Body of pancreas (tissue), 4 donors: ENCODE results near the gene LRRC23. TPM values are rescaled to one million over a fixed set of nuclear protein-coding genes. Genes with fewer than 3 reads are reported as not detected.
"Not testable (repeated sequence)": the region's sequence is repeated elsewhere in the genome, so short reads cannot be mapped to it uniquely, and the experiment has no call there.

Experiments used
- ATAC-seq: fragments of 150-250 bp; one replicate; pipeline ENCODE4 v1.9.1; 2016
- DNase-seq, 4 donors: peaks; one replicate each; pipeline ENCODE4 v3.0.0-alpha.2; 2019
- H3K27ac ChIP-seq, 4 donors: fragments of 200-600 bp; sonication (generic); 1 replicate in 3 of 4; 2 replicates in 1 of 4; pipeline versions ENCODE4 v1.5.1 to v1.6.1; 2016 to 2019; ENCODE audit warnings: mild to moderate bottlenecking in 1 of 4, mixed read lengths in 1 of 4, moderate library complexity in 1 of 4
- H3K27me3 ChIP-seq, 2 donors: fragments of 200-600 bp; sonication (generic); one replicate each; pipeline ENCODE4 v1.6.0; 2016; ENCODE audit warnings: mild to moderate bottlenecking in 1 of 2
- H3K36me3 ChIP-seq, 2 donors: fragments of 200-600 bp; sonication (generic); replicated peaks in 1 of 2; 2 replicates each; pipeline ENCODE4 v1.5.1; 2016; ENCODE audit warnings: low read depth in 2 of 2; ENCODE audit not compliant: insufficient read depth in 1 of 2
- H3K4me1 ChIP-seq: fragments of 200-600 bp; sonication (generic); one replicate; pipeline ENCODE4 v1.6.0; 2016
- H3K4me3 ChIP-seq, 2 donors: fragments of 200-600 bp; sonication (generic); 1 replicate in 1 of 2; 2 replicates in 1 of 2; pipeline ENCODE4 v1.5.1; 2016 to 2019
- H3K9me3 ChIP-seq, 3 donors: fragments of 200-600 bp; sonication (generic); 1 replicate in 2 of 3; 2 replicates in 1 of 3; pipeline ENCODE4 v1.5.1; 2016
- CTCF ChIP-seq, 7 experiments: fragments of 450-650 bp in 4 of 7; fragments of 200-600 bp in 3 of 7; sonication (generic) in 3 of 7; IDR thresholded peaks; one replicate each; pipeline ENCODE4 v1.5.1; 2016 to 2019; ENCODE audit warnings: antibody characterized with exemption in 7 of 7
- POLR2A ChIP-seq, 3 donors: fragments of 450-650 bp; IDR thresholded peaks; one replicate each; pipeline ENCODE4 v1.6.1; 2016; ENCODE audit warnings: antibody characterized with exemption in 3 of 3, mild to moderate bottlenecking in 2 of 3
- WGBS, 2 donors: methylation state at CpG; one replicate each; pipeline ENCODE4 v1.1.5; 2017; 5-methylcytosine and 5-hydroxymethylcytosine counted together
- intact Hi-C: fragments of 100-400 bp; cut with DNase I; formaldehyde crosslinking; loops from one replicate; pipeline ENCODE4 v1.15.1; 2023
- total RNA-seq, 2 donors: library from RNA; depleted of rRNA; stranded (reverse); fragments of >200 nt; gene quantifications; one replicate each; pipeline ENCODE4 v1.1.0, GENCODE V29; 2016

The LRRC23 gene
- total RNA-seq, 2 donors from 2014 or later, result 7.0 to 21.1 TPM

DNA sequence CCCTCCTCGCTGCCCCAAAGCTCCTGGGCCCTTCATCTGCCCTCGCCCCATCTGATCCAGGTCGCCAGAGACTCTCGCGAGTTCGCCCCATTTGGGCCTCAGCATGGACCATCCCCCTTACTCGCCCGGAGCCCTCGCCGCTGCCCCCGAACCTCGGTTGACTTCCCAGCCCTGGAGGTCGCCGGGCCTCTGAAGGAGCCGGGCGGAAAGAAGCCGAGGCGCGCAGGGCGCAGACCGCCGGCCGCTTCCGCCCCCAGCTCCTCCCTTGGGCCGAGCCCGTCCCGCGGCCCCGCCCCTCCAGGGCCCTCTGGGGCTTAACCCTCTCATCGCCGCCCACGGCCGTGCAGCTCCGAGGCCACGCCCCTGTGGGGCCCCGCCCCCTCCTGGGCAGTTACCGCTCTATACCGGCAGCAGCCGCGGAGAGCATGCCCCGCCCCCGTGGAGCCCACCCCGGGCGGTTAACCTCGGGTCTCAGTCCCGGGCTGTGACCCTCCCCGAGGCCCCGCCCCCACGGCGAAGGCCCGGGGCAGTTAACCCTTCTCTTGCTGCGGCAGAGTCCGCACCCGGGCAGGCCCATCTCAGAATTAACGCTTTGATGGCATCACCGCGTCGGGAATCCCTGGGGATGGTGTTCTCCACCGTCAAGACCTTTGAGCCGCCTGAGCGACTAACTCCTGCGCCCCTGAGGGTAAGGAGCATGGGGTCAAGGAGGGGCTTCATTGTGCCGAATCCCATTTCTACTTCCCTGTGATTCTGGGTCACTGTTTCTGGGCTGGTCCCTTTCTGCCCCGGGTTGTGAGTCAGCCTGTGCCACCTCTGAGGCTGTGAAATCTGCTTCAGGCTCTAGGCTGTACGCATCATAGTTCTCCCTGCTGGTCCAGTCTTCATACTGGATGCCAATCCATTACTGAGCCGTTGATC is 31.3 kb upstream of the LRRC23 start, which contains the start of gene SPSB2:
Gene SPSB2 (minus strand): TSS at position 210 of the 921 bp plus-strand sequence. CDS start 402 bp downstream, outside the sequence.
- H3K4me1 ChIP-seq, result peaks cover 37% of the 10 kb centered on the region

DNA sequence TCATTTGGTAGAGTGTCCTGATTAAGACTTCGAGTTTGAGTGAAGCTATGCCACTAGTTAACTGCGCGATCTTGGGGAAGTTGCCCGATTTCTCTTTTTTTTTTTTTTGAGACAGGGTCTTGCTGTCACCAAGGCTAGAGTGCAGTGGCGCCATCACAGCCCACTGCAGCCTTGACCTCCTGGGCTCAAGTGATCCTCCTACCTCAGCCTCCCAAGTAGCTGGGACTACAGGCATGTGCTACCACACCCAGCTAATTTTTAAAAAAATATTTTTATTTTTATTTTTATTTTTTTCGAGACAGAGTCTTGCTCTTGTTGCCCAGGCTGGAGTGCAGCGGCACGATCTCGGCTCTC is 30.6 kb upstream of the LRRC23 start:
- H3K36me3 ChIP-seq, intact Hi-C loops, H3K4me3 ChIP-seq, H3K9me3 ChIP-seq, ATAC-seq, DNase-seq, H3K27me3 ChIP-seq: not testable (repeated sequence)
- Histone ChIP-seq H3K27ac (peak overlapping the region; percentile 65 to 82 (median 76)), H3K4me1 (peaks cover 31% of the 10 kb centered on the region)
- 45 to 54% methylated on average over 9 of the region's 9 CpGs for WGBS, 2 donors

More for the DNA sequence above, 31.3 kb upstream of the LRRC23 start, which contains the start of gene SPSB2:
- H3K27me3 ChIP-seq, result no peaks in the 10 kb centered on the region
- peak within 1 kb of the TSS; percentile 33 to 75 for H3K4me3 ChIP-seq
- intact Hi-C loops, result no loop called here
- ATAC-seq (peak; percentile 94), DNase-seq (peak; percentile 98 to 99 (median 98))
- WGBS, 2 donors, result 0 to 1% methylated on average over 9 to 66 of the region's 66 CpGs
- H3K36me3 ChIP-seq, result peaks cover 0 to 4% of the 10 kb centered on the region in 2 donors
- H3K9me3 ChIP-seq, result no peaks in the 10 kb centered on the region
- TF ChIP-seq POLR2A (IDR thresholded peaks at IDR 0.05) (peak; percentile 27 to 75 (median 63)), CTCF (IDR thresholded peaks at IDR 0.05) (peak in 1 of 7 experiments; percentile 29)
- H3K27ac ChIP-seq, result peak within 1 kb of the TSS; percentile 65 to 82 (median 76)

GRCh38 chr12:6879824-6880223 is 24.8 kb upstream of the LRRC23 start:
- H3K27me3 ChIP-seq, H3K4me1 ChIP-seq, H3K9me3 ChIP-seq, DNase-seq, ATAC-seq, H3K4me3 ChIP-seq, intact Hi-C loops, H3K27ac ChIP-seq, H3K36me3 ChIP-seq: not testable (repeated sequence)
- 74 to 86% methylated on average over 11 of the region's 11 CpGs for WGBS, 2 donors

GRCh38 chr12:6883252-6883651 is 21.4 kb upstream of the LRRC23 start:
- no peaks in the 10 kb centered on the region for H3K27me3 ChIP-seq
- peaks cover 8% of the 10 kb centered on the region for H3K4me1 ChIP-seq
- no peaks in the 10 kb centered on the region for H3K9me3 ChIP-seq
- no peak for TF ChIP-seq CTCF (IDR thresholded peaks at IDR 0.05)
- TF ChIP-seq POLR2A (IDR thresholded peaks at IDR 0.05), result no peak
- no peak overlapping the region for H3K4me3 ChIP-seq
- no peak for ATAC-seq
- WGBS, 2 donors, result 92 to 94% methylated on average over 5 of the region's 5 CpGs
- H3K36me3 ChIP-seq, result no peaks in the 10 kb centered on the region
- intact Hi-C loops, result no loop called here
- no peak overlapping the region for H3K27ac ChIP-seq
- no peak for DNase-seq

DNA sequence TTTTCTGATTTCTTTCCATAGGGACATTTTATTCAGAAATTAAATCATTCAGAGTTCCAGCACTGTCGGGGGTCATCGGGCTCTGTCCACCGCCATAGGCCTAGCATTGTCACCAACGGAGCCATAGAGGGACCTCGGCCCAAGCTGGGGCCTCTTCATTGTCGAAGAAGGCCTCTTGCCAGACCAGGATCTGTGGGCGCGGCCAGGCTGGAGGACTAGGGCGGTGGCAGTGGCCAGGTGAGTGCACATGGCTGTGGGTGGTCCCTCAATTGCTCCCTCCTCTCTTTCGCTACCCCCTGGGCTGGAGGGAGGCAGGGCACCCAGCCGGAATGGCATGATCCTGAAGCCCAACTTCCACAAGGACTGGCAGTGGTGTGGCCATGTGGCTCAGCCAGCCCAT is 20.9 kb upstream of the LRRC23 start:
- 78 to 90% methylated on average over 9 to 11 of the region's 11 CpGs for WGBS, 2 donors
- no peak overlapping the region for H3K27ac ChIP-seq

More for the DNA sequence above, 20.9 kb upstream of the LRRC23 start:
- ATAC-seq (no peak), DNase-seq (no peak)
- no peak for TF ChIP-seq CTCF (IDR thresholded peaks at IDR 0.05)
- TF ChIP-seq POLR2A (IDR thresholded peaks at IDR 0.05), result no peak
- Histone ChIP-seq H3K27me3 (no peaks in the 10 kb centered on the region), H3K4me1 (peaks cover 8% of the 10 kb centered on the region), H3K4me3 (no peak overlapping the region), H3K36me3 (no peaks in the 10 kb centered on the region), H3K9me3 (no peaks in the 10 kb centered on the region)
- intact Hi-C loops, result no loop called here
